Measurements from ENCODE around the gene KRT85. TPM values are rescaled to one million over a fixed set of nuclear protein-coding genes. Genes with fewer than 3 reads are reported as not detected.

The KRT85 gene
- total RNA-seq, 1 experiment from 2014 or later: not detected

DNA sequence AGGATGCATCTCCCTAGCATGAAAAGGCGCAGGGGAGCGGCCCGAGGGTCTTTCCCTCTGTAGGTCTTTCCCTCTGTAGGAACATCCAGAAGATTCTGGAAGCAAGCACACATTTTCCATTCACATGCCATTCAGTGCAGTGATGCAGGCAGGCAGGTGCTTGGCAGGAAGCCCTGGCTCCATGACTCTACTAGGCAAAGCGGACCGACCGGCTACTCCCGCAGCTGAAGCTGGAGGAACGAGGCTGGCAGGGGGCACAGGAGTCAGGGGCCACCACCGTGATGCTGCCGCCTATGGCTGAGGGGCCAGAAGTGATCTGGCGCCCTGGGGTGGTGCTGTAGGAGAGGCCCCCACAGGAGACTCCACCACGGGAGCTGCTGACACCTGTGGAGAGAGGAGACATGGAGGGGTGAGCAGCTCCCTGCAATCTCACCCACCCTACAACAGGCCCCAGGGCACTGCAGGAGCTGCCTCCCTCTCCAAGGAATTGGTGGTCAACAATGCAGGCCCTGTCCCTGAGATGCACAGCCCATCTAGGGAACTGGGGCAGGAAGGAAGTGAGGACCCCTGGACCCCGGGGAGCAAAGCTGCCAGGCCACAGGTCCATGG, 6.5 kb downstream of the KRT85 start:
- ChIA-PET POLR2A (ENCODE audit: unreplicated experiment) (interaction anchor here (0.5 to 0.6 kb wide), 3 partner anchors 53 to 129 kb away, joined by 3 to 7 read pairs (median 4); no protein-coding TSS in a partner anchor), CTCF (interaction anchor here (0.6 kb wide), 2 partner anchors 227 to 534 kb away, joined by 4 read pairs; no protein-coding TSS in a partner anchor)
- Histone ChIP-seq H3K9me2 (ENCODE audit: insufficient read depth) (no peaks in the 10 kb centered on the region), H3K9me3 (ENCODE audit: insufficient read depth, low read depth) (no peaks in the 10 kb centered on the region), H3K4me1 (replicated peaks; ENCODE audit: insufficient read depth) (no peaks in the 10 kb centered on the region), H3K79me2 (ENCODE audit: low read depth) (no peaks in the 10 kb centered on the region), H2AFZ (no peak overlapping the region), H3K27ac (no peak overlapping the region), H3K4me2 (no peak overlapping the region), H3K27me3 (ENCODE audit: insufficient read depth, low read depth) (no peaks in the 10 kb centered on the region), H4K20me1 (ENCODE audit: insufficient read depth) (no peaks in the 10 kb centered on the region), H3K36me3 (ENCODE audit: low read depth) (no peaks in the 10 kb centered on the region), H3F3A (ENCODE audit: insufficient read depth, low read depth) (no peaks in the 10 kb centered on the region), H3K4me3 (no peak overlapping the region)
- no TSS peak for BruUV-seq (replicated peaks)
- intact Hi-C loops (cut with micrococcal nuclease; ENCODE audit: unreplicated experiment): no loop called here
- DNase-seq: no peak
- TF ChIP-seq EZH2 (IDR thresholded peaks at IDR 0.05; ENCODE audit: low read depth): no peak
- TF ChIP-seq, protein P1, sequence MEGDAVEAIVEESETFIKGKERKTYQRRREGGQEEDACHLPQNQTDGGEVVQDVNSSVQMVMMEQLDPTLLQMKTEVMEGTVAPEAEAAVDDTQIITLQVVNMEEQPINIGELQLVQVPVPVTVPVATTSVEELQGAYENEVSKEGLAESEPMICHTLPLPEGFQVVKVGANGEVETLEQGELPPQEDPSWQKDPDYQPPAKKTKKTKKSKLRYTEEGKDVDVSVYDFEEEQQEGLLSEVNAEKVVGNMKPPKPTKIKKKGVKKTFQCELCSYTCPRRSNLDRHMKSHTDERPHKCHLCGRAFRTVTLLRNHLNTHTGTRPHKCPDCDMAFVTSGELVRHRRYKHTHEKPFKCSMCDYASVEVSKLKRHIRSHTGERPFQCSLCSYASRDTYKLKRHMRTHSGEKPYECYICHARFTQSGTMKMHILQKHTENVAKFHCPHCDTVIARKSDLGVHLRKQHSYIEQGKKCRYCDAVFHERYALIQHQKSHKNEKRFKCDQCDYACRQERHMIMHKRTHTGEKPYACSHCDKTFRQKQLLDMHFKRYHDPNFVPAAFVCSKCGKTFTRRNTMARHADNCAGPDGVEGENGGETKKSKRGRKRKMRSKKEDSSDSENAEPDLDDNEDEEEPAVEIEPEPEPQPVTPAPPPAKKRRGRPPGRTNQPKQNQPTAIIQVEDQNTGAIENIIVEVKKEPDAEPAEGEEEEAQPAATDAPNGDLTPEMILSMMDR (conservative IDR thresholded peaks at IDR 0.05): no peak

DNA sequence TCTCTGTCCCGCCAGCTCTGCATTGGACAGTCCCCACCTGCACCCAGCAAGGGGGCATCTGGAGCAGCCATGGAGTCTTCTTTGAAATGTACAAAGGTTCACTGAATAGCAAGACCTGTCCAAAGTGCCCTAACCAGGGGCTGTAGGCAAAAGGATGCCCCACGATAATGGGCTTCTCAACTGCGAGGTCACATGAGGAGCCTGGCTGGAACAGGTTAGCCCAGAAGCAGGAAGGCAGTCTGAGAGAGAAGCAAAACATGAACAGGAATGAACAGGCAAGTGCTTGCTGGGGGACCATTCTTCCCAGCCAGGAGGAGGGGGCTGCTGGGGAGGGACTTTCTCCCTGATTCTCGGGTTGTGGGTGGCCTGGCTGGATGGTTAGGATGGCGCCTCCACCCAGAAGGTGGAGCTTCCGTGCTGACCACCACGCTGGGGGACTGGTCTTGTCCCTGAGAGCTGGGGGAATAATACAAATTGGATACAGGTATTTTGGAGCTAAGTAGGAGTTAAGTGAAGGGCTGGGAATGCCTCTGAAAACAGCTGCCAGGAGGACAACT, 7.1 kb downstream of the KRT85 start:
- Histone ChIP-seq H3K27me3 (ENCODE audit: insufficient read depth, low read depth) (no peaks in the 10 kb centered on the region), H3K4me2 (no peak overlapping the region), H3K9me3 (ENCODE audit: insufficient read depth, low read depth) (no peaks in the 10 kb centered on the region), H3K27ac (no peak overlapping the region), H2AFZ (no peak overlapping the region), H3K36me3 (ENCODE audit: low read depth) (no peaks in the 10 kb centered on the region), H4K20me1 (ENCODE audit: insufficient read depth) (no peaks in the 10 kb centered on the region), H3K79me2 (ENCODE audit: low read depth) (no peaks in the 10 kb centered on the region), H3K4me3 (no peak overlapping the region), H3F3A (ENCODE audit: insufficient read depth, low read depth) (no peaks in the 10 kb centered on the region), H3K9me2 (ENCODE audit: insufficient read depth) (no peaks in the 10 kb centered on the region), H3K4me1 (replicated peaks; ENCODE audit: insufficient read depth) (no peaks in the 10 kb centered on the region)
- no peak for TF ChIP-seq EZH2 (IDR thresholded peaks at IDR 0.05; ENCODE audit: low read depth)
- ChIA-PET CTCF (interaction anchor here (0.6 kb wide), 1 partner anchor 535 kb away, joined by 4 read pairs; no protein-coding TSS in a partner anchor), POLR2A (ENCODE audit: unreplicated experiment) (interaction anchor here (0.5 to 0.6 kb wide), 3 partner anchors 52 to 128 kb away, joined by 3 to 7 read pairs (median 4); no protein-coding TSS in a partner anchor)
- intact Hi-C loops (cut with micrococcal nuclease; ENCODE audit: unreplicated experiment): no loop called here
- no TSS peak for BruUV-seq (replicated peaks)
- DNase-seq: no peak

DNA sequence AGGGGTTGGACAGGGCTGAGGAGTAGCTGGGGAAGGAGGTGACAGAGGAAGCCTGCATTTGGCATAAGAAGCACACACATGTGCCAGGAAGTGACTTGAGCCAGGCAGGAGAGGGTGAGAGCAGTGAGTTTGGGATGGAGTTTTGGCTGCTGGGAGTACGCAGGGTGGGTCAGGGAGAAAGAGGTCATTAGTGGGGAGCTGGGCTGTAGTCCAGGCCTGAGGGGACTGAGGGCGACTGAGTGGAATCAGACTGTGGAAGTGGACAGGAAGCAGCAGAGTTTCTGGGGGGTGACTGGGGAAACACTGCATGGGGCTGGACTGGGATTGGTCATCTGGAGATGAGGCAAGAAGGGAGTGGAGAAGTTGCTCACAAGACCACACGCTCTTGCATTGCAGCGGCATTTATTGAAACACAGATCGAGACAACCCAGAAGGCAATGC, 7.6 kb downstream of the KRT85 start:
- Histone ChIP-seq H3K4me1 (replicated peaks; ENCODE audit: insufficient read depth) (no peaks in the 10 kb centered on the region), H4K20me1 (ENCODE audit: insufficient read depth) (no peaks in the 10 kb centered on the region), H3K9me2 (ENCODE audit: insufficient read depth) (no peaks in the 10 kb centered on the region), H3K9me3 (ENCODE audit: insufficient read depth, low read depth) (no peaks in the 10 kb centered on the region), H3K4me2 (no peak overlapping the region), H3K27me3 (ENCODE audit: insufficient read depth, low read depth) (no peaks in the 10 kb centered on the region), H2AFZ (no peak overlapping the region), H3F3A (ENCODE audit: insufficient read depth, low read depth) (no peaks in the 10 kb centered on the region), H3K36me3 (ENCODE audit: low read depth) (no peaks in the 10 kb centered on the region), H3K4me3 (no peak overlapping the region), H3K79me2 (ENCODE audit: low read depth) (no peaks in the 10 kb centered on the region), H3K27ac (no peak overlapping the region)
- TF ChIP-seq, protein P1 (conservative IDR thresholded peaks at IDR 0.05): no peak
- no peak for TF ChIP-seq EZH2 (IDR thresholded peaks at IDR 0.05; ENCODE audit: low read depth)
- no peak for DNase-seq
- ChIA-PET CTCF (no interaction called here), POLR2A (ENCODE audit: unreplicated experiment) (interaction anchor here (0.6 kb wide), 1 partner anchor 51 kb away, joined by 7 read pairs; no protein-coding TSS in a partner anchor)
- intact Hi-C loops (cut with micrococcal nuclease; ENCODE audit: unreplicated experiment): no loop called here
- BruUV-seq (replicated peaks): no TSS peak

Data from PC-9 (cell line).